Right lobe of liver (tissue), 4 donors: ENCODE measurements around the gene HINT1.

Experiments
- POLR2A ChIP-seq: fragments of 450-650 bp; IDR thresholded peaks from one replicate; pipeline ENCODE4 v1.6.1; 2017; ENCODE audit warnings: antibody characterized with exemption, mild to moderate bottlenecking
- TF ChIP-seq, protein P1 (sequence below), 4 donors: fragments of 200-600 bp in 3 of 4; fragments of 450-650 bp in 1 of 4; IDR thresholded peaks; one replicate each; pipeline versions ENCODE4 v1.5.1 to v1.8.0; 2016 to 2022; ENCODE audit warnings: antibody characterized with exemption in 4 of 4, mild to moderate bottlenecking in 2 of 4
- donor health status: DM: no; HTN: no; CAD: no.
- donor health status: DM: no; HTN: no; CAD: no.
- donor health status: DM: no; HTN: yes; CAD: no.

DNA sequence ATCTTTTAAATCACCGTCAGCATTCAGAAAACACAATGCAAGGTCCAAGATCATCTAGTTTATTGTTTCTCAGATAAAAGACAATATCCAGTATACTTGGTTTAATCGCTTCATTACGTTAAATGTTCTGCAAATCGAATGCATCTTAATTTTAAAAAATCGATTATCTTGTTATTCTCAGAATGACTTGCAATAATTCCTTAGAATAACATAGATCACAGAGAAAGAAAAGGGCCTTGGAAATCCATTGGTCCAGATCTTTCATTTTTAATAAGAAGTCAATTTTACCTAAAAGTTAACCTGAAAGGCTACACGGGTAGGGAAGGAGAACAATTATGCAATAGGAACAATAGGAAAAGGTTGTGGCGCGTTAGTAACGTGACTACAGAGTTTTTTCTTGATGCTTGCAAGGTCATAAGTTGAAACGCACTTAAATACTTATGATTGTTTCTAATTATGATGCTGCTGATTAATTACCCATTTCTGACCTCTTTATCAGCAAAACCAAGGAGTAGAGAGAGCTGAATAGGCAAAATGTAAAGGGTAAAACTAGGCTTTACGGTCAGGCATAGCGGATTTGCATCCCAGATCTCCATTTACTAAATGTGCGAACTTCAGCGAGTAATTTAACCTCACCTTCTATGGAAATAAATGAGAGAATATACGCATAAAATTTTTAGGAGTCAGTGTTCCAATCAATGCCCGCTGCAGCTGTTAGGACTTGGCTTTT lies 4.9 kb upstream of the HINT1 start:
- TF ChIP-seq, protein P1, sequence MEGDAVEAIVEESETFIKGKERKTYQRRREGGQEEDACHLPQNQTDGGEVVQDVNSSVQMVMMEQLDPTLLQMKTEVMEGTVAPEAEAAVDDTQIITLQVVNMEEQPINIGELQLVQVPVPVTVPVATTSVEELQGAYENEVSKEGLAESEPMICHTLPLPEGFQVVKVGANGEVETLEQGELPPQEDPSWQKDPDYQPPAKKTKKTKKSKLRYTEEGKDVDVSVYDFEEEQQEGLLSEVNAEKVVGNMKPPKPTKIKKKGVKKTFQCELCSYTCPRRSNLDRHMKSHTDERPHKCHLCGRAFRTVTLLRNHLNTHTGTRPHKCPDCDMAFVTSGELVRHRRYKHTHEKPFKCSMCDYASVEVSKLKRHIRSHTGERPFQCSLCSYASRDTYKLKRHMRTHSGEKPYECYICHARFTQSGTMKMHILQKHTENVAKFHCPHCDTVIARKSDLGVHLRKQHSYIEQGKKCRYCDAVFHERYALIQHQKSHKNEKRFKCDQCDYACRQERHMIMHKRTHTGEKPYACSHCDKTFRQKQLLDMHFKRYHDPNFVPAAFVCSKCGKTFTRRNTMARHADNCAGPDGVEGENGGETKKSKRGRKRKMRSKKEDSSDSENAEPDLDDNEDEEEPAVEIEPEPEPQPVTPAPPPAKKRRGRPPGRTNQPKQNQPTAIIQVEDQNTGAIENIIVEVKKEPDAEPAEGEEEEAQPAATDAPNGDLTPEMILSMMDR (IDR thresholded peaks at IDR 0.05), result no peak
- no peak for TF ChIP-seq POLR2A
